K562 (cell line): ENCODE data around the gene ANO3.

Source experiments
- FOXJ3 ChIP-seq: sonication (generic); formaldehyde crosslinking; IDR thresholded peaks from 2 replicates; pipeline ENCODE4 v1.4.0; 2020; ENCODE audit warnings: mild to moderate bottlenecking, missing genetic modification reagents
- KLF1 ChIP-seq: fragments of 450-650 bp; IDR thresholded peaks from 2 replicates; pipeline ENCODE4 v1.6.1; 2016; ENCODE audit warnings: missing genetic modification characterization, missing compliant biosample characterization
- POLR2A ChIP-seq: fragments of 450-650 bp; conservative IDR thresholded peaks from 2 replicates; pipeline ENCODE4 v1.6.1; 2016
- RFX1 ChIP-seq: fragments of 450-650 bp; IDR thresholded peaks from 2 replicates; pipeline ENCODE4 v1.6.1; 2016; ENCODE audit warnings: mild to moderate bottlenecking, moderate library complexity
- SREBF2 ChIP-seq: sonication (generic); formaldehyde crosslinking; IDR thresholded peaks from 2 replicates; pipeline ENCODE4 v1.4.0; 2020; ENCODE audit warnings: mild to moderate bottlenecking, missing genetic modification reagents
- ZBTB17 ChIP-seq: fragments of 450-650 bp; formaldehyde crosslinking; IDR thresholded peaks from 2 replicates; pipeline ENCODE4 v1.4.0; 2020; ENCODE audit warnings: mild to moderate bottlenecking
- TF ChIP-seq, protein P1 (sequence below): fragments of 250-450 bp; sonication (Bioruptor Pico); IDR thresholded peaks from 2 replicates; pipeline ENCODE4 v1.5.0; 2020; ENCODE audit warnings: mild to moderate bottlenecking, borderline replicate concordance
- TF ChIP-seq, protein P2 (sequence below): sonication (generic); formaldehyde crosslinking; IDR thresholded peaks from 2 replicates; pipeline ENCODE4 v1.8.0; 2022; ENCODE audit warnings: missing genetic modification reagents, mild to moderate bottlenecking, borderline replicate concordance
- TF ChIP-seq, protein P3 (sequence below), 3 experiments: IDR thresholded peaks in 2 of 3; conservative IDR thresholded peaks in 1 of 3; 2 replicates each; pipeline ENCODE4 v1.5.1; 2011 to 2012; ENCODE audit warnings: low read length in 3 of 3, mild to moderate bottlenecking in 3 of 3, control low read depth in 2 of 3, improper control_type of control experiment in 1 of 3, inconsistent platforms in 1 of 3, low read depth in 1 of 3, mixed read lengths in 1 of 3, moderate library complexity in 1 of 3; ENCODE audit not compliant: insufficient read depth in 2 of 3
- TF ChIP-seq, protein P4 (sequence below), 2 experiments: fragments of 450-650 bp; IDR thresholded peaks; 2 replicates each; pipeline ENCODE4 v1.6.1; 2018; ENCODE audit warnings: mild to moderate bottlenecking in 2 of 2, low read depth in 1 of 2; ENCODE audit not compliant: partially characterized antibody in 2 of 2

DNA sequence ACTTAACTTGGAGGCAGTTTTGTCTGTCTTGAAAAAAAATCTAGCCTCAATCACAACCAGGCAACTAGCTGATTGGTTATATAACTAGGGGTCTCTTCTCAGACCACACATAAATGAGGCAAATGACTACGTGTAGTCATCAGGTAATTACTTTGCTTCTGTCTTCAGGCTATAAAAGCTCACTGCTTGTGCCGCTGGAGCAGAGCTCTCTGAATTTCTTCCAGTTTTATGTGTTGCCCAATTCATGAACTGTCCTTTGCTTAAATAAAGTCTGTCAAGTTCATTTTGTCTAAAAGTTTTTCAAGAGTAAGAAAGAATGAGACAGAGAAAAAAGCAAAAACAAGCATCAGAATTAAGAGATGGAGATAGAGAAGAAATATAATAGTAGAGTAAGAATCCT lies 146.8 kb downstream of the ANO3 start:
- TF ChIP-seq, protein P1, sequence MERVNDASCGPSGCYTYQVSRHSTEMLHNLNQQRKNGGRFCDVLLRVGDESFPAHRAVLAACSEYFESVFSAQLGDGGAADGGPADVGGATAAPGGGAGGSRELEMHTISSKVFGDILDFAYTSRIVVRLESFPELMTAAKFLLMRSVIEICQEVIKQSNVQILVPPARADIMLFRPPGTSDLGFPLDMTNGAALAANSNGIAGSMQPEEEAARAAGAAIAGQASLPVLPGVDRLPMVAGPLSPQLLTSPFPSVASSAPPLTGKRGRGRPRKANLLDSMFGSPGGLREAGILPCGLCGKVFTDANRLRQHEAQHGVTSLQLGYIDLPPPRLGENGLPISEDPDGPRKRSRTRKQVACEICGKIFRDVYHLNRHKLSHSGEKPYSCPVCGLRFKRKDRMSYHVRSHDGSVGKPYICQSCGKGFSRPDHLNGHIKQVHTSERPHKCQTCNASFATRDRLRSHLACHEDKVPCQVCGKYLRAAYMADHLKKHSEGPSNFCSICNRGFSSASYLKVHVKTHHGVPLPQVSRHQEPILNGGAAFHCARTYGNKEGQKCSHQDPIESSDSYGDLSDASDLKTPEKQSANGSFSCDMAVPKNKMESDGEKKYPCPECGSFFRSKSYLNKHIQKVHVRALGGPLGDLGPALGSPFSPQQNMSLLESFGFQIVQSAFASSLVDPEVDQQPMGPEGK (CRISPR knock-in tag), result no peak
- TF ChIP-seq, protein P2, sequence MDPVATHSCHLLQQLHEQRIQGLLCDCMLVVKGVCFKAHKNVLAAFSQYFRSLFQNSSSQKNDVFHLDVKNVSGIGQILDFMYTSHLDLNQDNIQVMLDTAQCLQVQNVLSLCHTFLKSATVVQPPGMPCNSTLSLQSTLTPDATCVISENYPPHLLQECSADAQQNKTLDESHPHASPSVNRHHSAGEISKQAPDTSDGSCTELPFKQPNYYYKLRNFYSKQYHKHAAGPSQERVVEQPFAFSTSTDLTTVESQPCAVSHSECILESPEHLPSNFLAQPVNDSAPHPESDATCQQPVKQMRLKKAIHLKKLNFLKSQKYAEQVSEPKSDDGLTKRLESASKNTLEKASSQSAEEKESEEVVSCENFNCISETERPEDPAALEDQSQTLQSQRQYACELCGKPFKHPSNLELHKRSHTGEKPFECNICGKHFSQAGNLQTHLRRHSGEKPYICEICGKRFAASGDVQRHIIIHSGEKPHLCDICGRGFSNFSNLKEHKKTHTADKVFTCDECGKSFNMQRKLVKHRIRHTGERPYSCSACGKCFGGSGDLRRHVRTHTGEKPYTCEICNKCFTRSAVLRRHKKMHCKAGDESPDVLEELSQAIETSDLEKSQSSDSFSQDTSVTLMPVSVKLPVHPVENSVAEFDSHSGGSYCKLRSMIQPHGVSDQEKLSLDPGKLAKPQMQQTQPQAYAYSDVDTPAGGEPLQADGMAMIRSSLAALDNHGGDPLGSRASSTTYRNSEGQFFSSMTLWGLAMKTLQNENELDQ, result no peak
- TF ChIP-seq, protein P3, sequence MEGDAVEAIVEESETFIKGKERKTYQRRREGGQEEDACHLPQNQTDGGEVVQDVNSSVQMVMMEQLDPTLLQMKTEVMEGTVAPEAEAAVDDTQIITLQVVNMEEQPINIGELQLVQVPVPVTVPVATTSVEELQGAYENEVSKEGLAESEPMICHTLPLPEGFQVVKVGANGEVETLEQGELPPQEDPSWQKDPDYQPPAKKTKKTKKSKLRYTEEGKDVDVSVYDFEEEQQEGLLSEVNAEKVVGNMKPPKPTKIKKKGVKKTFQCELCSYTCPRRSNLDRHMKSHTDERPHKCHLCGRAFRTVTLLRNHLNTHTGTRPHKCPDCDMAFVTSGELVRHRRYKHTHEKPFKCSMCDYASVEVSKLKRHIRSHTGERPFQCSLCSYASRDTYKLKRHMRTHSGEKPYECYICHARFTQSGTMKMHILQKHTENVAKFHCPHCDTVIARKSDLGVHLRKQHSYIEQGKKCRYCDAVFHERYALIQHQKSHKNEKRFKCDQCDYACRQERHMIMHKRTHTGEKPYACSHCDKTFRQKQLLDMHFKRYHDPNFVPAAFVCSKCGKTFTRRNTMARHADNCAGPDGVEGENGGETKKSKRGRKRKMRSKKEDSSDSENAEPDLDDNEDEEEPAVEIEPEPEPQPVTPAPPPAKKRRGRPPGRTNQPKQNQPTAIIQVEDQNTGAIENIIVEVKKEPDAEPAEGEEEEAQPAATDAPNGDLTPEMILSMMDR (IDR thresholded peaks at IDR 0.05 in 2 of 3, conservative IDR thresholded peaks at IDR 0.05 in 1 of 3; ENCODE audit: insufficient read depth in 2 of 3, low read depth in 1 of 3, low read length in 3 of 3), result no peak
- TF ChIP-seq, protein P4, sequence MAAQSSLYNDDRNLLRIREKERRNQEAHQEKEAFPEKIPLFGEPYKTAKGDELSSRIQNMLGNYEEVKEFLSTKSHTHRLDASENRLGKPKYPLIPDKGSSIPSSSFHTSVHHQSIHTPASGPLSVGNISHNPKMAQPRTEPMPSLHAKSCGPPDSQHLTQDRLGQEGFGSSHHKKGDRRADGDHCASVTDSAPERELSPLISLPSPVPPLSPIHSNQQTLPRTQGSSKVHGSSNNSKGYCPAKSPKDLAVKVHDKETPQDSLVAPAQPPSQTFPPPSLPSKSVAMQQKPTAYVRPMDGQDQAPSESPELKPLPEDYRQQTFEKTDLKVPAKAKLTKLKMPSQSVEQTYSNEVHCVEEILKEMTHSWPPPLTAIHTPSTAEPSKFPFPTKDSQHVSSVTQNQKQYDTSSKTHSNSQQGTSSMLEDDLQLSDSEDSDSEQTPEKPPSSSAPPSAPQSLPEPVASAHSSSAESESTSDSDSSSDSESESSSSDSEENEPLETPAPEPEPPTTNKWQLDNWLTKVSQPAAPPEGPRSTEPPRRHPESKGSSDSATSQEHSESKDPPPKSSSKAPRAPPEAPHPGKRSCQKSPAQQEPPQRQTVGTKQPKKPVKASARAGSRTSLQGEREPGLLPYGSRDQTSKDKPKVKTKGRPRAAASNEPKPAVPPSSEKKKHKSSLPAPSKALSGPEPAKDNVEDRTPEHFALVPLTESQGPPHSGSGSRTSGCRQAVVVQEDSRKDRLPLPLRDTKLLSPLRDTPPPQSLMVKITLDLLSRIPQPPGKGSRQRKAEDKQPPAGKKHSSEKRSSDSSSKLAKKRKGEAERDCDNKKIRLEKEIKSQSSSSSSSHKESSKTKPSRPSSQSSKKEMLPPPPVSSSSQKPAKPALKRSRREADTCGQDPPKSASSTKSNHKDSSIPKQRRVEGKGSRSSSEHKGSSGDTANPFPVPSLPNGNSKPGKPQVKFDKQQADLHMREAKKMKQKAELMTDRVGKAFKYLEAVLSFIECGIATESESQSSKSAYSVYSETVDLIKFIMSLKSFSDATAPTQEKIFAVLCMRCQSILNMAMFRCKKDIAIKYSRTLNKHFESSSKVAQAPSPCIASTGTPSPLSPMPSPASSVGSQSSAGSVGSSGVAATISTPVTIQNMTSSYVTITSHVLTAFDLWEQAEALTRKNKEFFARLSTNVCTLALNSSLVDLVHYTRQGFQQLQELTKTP (IDR thresholded peaks at IDR 0.05; ENCODE audit: low read depth in 1 of 2, partially characterized antibody in 2 of 2), result no peak
- TF ChIP-seq SREBF2 (CRISPR knock-in tag) (no peak), POLR2A (no peak), ZBTB17 (CRISPR knock-in tag) (no peak), FOXJ3 (CRISPR knock-in tag) (no peak), RFX1 (no peak), KLF1 (tag) (no peak)
